ENCODE results near the gene GAS6. TPM values are rescaled to one million over a fixed set of nuclear protein-coding genes. Genes with fewer than 3 reads are reported as not detected.

GAS6 gene
- total and polyA plus RNA-seq, 2 donors (not counting 3 experiments of a cell fraction or from before 2014, with no cell fraction given): 69.2 to 109 TPM

- intact Hi-C loops (cut with micrococcal nuclease) (no loop called here), dilution Hi-C loops (cut with MboI; ENCODE audit: extremely low pct_ligation_motif_present, low sequenced_read_pairs) (no loop called here)
- Histone ChIP-seq H2AFZ (ENCODE audit: low read depth, low read length) (no peak overlapping the region), H3K9ac (replicated peaks; ENCODE audit: extremely low read depth, insufficient read depth, low read length) (no peak overlapping the region), H3K9me3 (replicated peaks; ENCODE audit: control insufficient read depth, insufficient read depth, low read length) (no peaks in the 10 kb centered on the region), H3K4me3 (replicated peaks in 1 of 3; ENCODE audit: insufficient read depth in 1 of 3, low read depth in 1 of 3, low read length in 3 of 3) (no peak overlapping the region), H3K36me3 (ENCODE audit: control insufficient read depth in 2 of 2, extremely low read depth in 1 of 2, insufficient read depth in 2 of 2, low read length in 2 of 2) (no peaks in the 10 kb centered on the region), H4K20me1 (replicated peaks; ENCODE audit: control insufficient read depth, extremely low read depth, insufficient read depth, low read length) (no peaks in the 10 kb centered on the region), H3K79me2 (ENCODE audit: control insufficient read depth, insufficient read depth, low read length) (no peaks in the 10 kb centered on the region), H3K27ac (ENCODE audit: insufficient read depth, low read depth, low read length) (no peak overlapping the region), H3K9me1 (replicated peaks; ENCODE audit: control insufficient read depth, extremely low read depth, insufficient read depth, low read length) (no peaks in the 10 kb centered on the region), H3K4me2 (ENCODE audit: insufficient read depth, low read length) (no peak overlapping the region), H3K4me1 (ENCODE audit: control insufficient read depth, extremely low read depth, insufficient read depth, low read length) (no peaks in the 10 kb centered on the region), H3K27me3 (ENCODE audit: control insufficient read depth in 2 of 2, insufficient read depth in 2 of 2, low read length in 2 of 2) (peaks cover 36 to 37% of the 10 kb centered on the region in 2 experiments)
- TF ChIP-seq JUN (IDR thresholded peaks at IDR 0.05; ENCODE audit: borderline replicate concordance, insufficient read depth, insufficient read length, low read depth) (no peak), FOS (IDR thresholded peaks at IDR 0.05; ENCODE audit: borderline replicate concordance, insufficient read depth, low read length) (no peak), EZH2 (IDR thresholded peaks at IDR 0.05; ENCODE audit: borderline replicate concordance, low read depth, low read length, severe bottlenecking) (no peak), POLR2A (IDR thresholded peaks at IDR 0.05; ENCODE audit: low read depth, low read length) (no peak), MYC (IDR thresholded peaks at IDR 0.05; ENCODE audit: low read depth, low read length) (no peak)
- DNase-seq (ENCODE audit: low read depth, low spot score): no peak
- POLR2A ChIA-PET: no interaction called here
- CTCF ChIA-PET: no interaction called here
- no peak for FAIRE-seq
- no TSS peak for BruUV-seq (replicated peaks)
These were observed 48.7 kb upstream of the GAS6 start for GRCh38 chr13:113912596-113912995.

GRCh38 chr13:113907635-113908617 lies 44.0 kb upstream of the GAS6 start:
- POLR2A ChIA-PET: no interaction called here
- Histone ChIP-seq H3K4me1 (ENCODE audit: control insufficient read depth, extremely low read depth, insufficient read depth, low read length) (no peaks in the 10 kb centered on the region), H4K20me1 (replicated peaks; ENCODE audit: control insufficient read depth, extremely low read depth, insufficient read depth, low read length) (no peaks in the 10 kb centered on the region), H3K4me3 (replicated peaks in 1 of 3; ENCODE audit: insufficient read depth in 1 of 3, low read depth in 1 of 3, low read length in 3 of 3) (no peak overlapping the region), H3K36me3 (ENCODE audit: control insufficient read depth in 2 of 2, extremely low read depth in 1 of 2, insufficient read depth in 2 of 2, low read length in 2 of 2) (no peaks in the 10 kb centered on the region), H3K4me2 (ENCODE audit: insufficient read depth, low read length) (no peak overlapping the region), H3K9me1 (replicated peaks; ENCODE audit: control insufficient read depth, extremely low read depth, insufficient read depth, low read length) (no peaks in the 10 kb centered on the region), H3K9me3 (replicated peaks; ENCODE audit: control insufficient read depth, insufficient read depth, low read length) (no peaks in the 10 kb centered on the region), H3K27me3 (ENCODE audit: control insufficient read depth in 2 of 2, insufficient read depth in 2 of 2, low read length in 2 of 2) (peaks cover 16 to 25% of the 10 kb centered on the region in 2 experiments), H3K79me2 (ENCODE audit: control insufficient read depth, insufficient read depth, low read length) (no peaks in the 10 kb centered on the region), H3K9ac (replicated peaks; ENCODE audit: extremely low read depth, insufficient read depth, low read length) (no peak overlapping the region), H3K27ac (ENCODE audit: insufficient read depth, low read depth, low read length) (no peak overlapping the region), H2AFZ (ENCODE audit: low read depth, low read length) (no peak overlapping the region)
- BruUV-seq (replicated peaks): no TSS peak
- CTCF ChIA-PET: no interaction called here
- FAIRE-seq (no peak), DNase-seq (ENCODE audit: low read depth, low spot score) (no peak)
- dilution Hi-C loops (cut with MboI; ENCODE audit: extremely low pct_ligation_motif_present, low sequenced_read_pairs) (no loop called here), intact Hi-C loops (cut with micrococcal nuclease) (no loop called here)
- TF ChIP-seq JUN (IDR thresholded peaks at IDR 0.05; ENCODE audit: borderline replicate concordance, insufficient read depth, insufficient read length, low read depth) (no peak), MYC (IDR thresholded peaks at IDR 0.05; ENCODE audit: low read depth, low read length) (no peak), MAX (IDR thresholded peaks at IDR 0.05; ENCODE audit: insufficient read depth, insufficient read length) (no peak), POLR2A (IDR thresholded peaks at IDR 0.05; ENCODE audit: low read depth, low read length) (no peak), CTCF (IDR thresholded peaks at IDR 0.05; ENCODE audit: extremely low read depth in 1 of 2, insufficient read depth in 1 of 2, low read depth in 1 of 2, low read length in 2 of 2) (no peak), FOS (IDR thresholded peaks at IDR 0.05; ENCODE audit: borderline replicate concordance, insufficient read depth, low read length) (no peak), EZH2 (IDR thresholded peaks at IDR 0.05; ENCODE audit: borderline replicate concordance, low read depth, low read length, severe bottlenecking) (no peak), POLR2AphosphoS5 (IDR thresholded peaks at IDR 0.05; ENCODE audit: insufficient read depth, low read depth, low read length) (no peak), GATA2 (IDR thresholded peaks at IDR 0.05; ENCODE audit: insufficient read depth, insufficient read length, low read depth, low read length) (no peak)

All from endothelial cell of umbilical vein (primary cell).